ENCODE data around the gene RNF212.

- no peak for TF ChIP-seq EZH2 (IDR thresholded peaks at IDR 0.05; ENCODE audit: low read depth, unreplicated experiment)
- TF ChIP-seq CTCF (conservative IDR thresholded peaks at IDR 0.05; ENCODE audit: low read depth in 2 of 2), result no peak
- TF ChIP-seq POLR2AphosphoS5 (IDR thresholded peaks at IDR 0.05; ENCODE audit: low read depth), result no peak
- TF ChIP-seq JUNB (IDR thresholded peaks at IDR 0.05; ENCODE audit: unreplicated experiment), result no peak
- no peak for TF ChIP-seq CREB1 (CRISPR knock-in tag; IDR thresholded peaks at IDR 0.05; ENCODE audit: low read depth)
- TF ChIP-seq REST (IDR thresholded peaks at IDR 0.05; ENCODE audit: unreplicated experiment), result no peak
- TF ChIP-seq EZH2phosphoT487 (IDR thresholded peaks at IDR 0.05; ENCODE audit: unreplicated experiment), result no peak
Observed at GRCh38 chr4:1036976-1037810, 76.2 kb downstream of the RNF212 start.

Data from GM23338 (cell line).